Activated CD8-positive, alpha-beta T cell treated with anti-CD3 and anti-CD28 coated beads for 36 hours (primary cell): ENCODE measurements around the gene MPZL2. TPM values are rescaled to one million over a fixed set of nuclear protein-coding genes. Genes with fewer than 3 reads are reported as not detected.

Experiments used
- ATAC-seq: fragments of 200-7000 bp; cut with Tn5 transposase; one replicate; pipeline ENCODE4 v1.10.0; 2021; ENCODE audit warnings: mild to moderate bottlenecking, moderate library complexity
- CTCF ChIA-PET: fragments of 350-600 bp; sonication (Branson Sonifier 250); formaldehyde crosslinking; loops from one replicate; lab custom pipeline; 2021; ENCODE audit warnings: antibody characterized with exemption; lab: Charles Lee
- POLR2A ChIA-PET: fragments of 350-600 bp; sonication (Branson Sonifier 250); formaldehyde crosslinking; loops from one replicate; lab custom pipeline; 2021; ENCODE audit warnings: antibody characterized with exemption; lab: Charles Lee
- DNase-seq: peaks from one replicate; pipeline ENCODE4 v3.0.0-alpha.2; 2020
- H3K27ac Mint-ChIP-seq: one replicate; pipeline ENCODE4 v1.8.0; 2021; ENCODE audit warnings: mild to moderate bottlenecking, mixed read lengths
- H3K27me3 Mint-ChIP-seq: one replicate; pipeline ENCODE4 v1.8.0; 2021; ENCODE audit warnings: mixed read lengths
- H3K36me3 Mint-ChIP-seq: one replicate; pipeline ENCODE4 v1.8.0; 2021; ENCODE audit warnings: low read depth, mixed read lengths
- H3K4me1 Mint-ChIP-seq: one replicate; pipeline ENCODE4 v1.8.0; 2021; ENCODE audit warnings: low read depth, mixed read lengths
- H3K4me3 Mint-ChIP-seq: one replicate; pipeline ENCODE4 v1.8.0; 2021; ENCODE audit warnings: mild to moderate bottlenecking, moderate library complexity, mixed read lengths
- H3K9me3 Mint-ChIP-seq: one replicate; pipeline ENCODE4 v1.8.0; 2021; ENCODE audit warnings: mixed read lengths
- CTCF ChIP-seq: fragments of 200-600 bp; IDR thresholded peaks from one replicate; pipeline ENCODE4 v1.8.0; 2022; ENCODE audit warnings: antibody characterized with exemption, mild to moderate bottlenecking
- intact Hi-C: fragments of 100-400 bp; cut with micrococcal nuclease; formaldehyde crosslinking; loops from one replicate; pipeline ENCODE4 v1.10.0; 2022
- total RNA-seq, 2 experiments: library from RNA; stranded (reverse); gene quantifications; one replicate each; pipeline ENCODE4 v1.2.3, GENCODE V29; 2021

The MPZL2 gene
- total RNA-seq, 2 experiments from 2014 or later, result 26.2 to 31.0 TPM

- Mint-ChIP-seq H3K27ac (no peak overlapping the region), H3K4me3 (no peak overlapping the region), H3K27me3 (no peaks in the 10 kb centered on the region), H3K4me1 (peaks cover 38% of the 10 kb centered on the region), H3K9me3 (no peaks in the 10 kb centered on the region), H3K36me3 (peaks cover 22% of the 10 kb centered on the region)
- CTCF ChIA-PET, result interaction anchor here (0.9 to 8.6 kb wide), 7 partner anchors 15 to 94 kb away, joined by 3 to 86 read pairs (median 3); partner anchors contain the start of gene CD3E
- POLR2A ChIA-PET, result interaction anchor here (1.1 to 2.5 kb wide), 3 partner anchors 11 to 64 kb away, joined by 3 to 9 read pairs (median 3); partner anchors contain the start of gene MPZL3
- DNase-seq (no peak), ATAC-seq (no peak)
- intact Hi-C loops, result no loop called here
- TF ChIP-seq CTCF, result no peak
Measured at GRCh38 chr11:118265954-118266353, 1.9 kb upstream of the MPZL2 start.

GRCh38 chr11:118264569-118265465 lies 720 bp upstream of the MPZL2 start:
- H3K27ac Mint-ChIP-seq, result peak overlapping the region; percentile 77
- peaks cover 49% of the 10 kb centered on the region for H3K4me1 Mint-ChIP-seq
- ATAC-seq (no peak), DNase-seq (no peak)
- H3K36me3 Mint-ChIP-seq, result peaks cover 33% of the 10 kb centered on the region
- TF ChIP-seq CTCF, result no peak
- intact Hi-C loops, result no loop called here
- no peaks in the 10 kb centered on the region for H3K27me3 Mint-ChIP-seq
- H3K4me3 Mint-ChIP-seq, result peak overlapping the region; percentile 81
- ChIA-PET CTCF (interaction anchor here (0.7 to 8.6 kb wide), 15 partner anchors 8 to 93 kb away, joined by 3 to 86 read pairs (median 5); partner anchors contain the start of genes CD3E and JAML), POLR2A (interaction anchor here (0.6 to 2.5 kb wide), 10 partner anchors 9 to 63 kb away, joined by 3 to 9 read pairs (median 4); partner anchors contain the start of genes JAML and MPZL3)
- H3K9me3 Mint-ChIP-seq, result no peaks in the 10 kb centered on the region

GRCh38 chr11:118263112-118263511 lies 985 bp downstream of the MPZL2 start:
- no peak for TF ChIP-seq CTCF
- Mint-ChIP-seq H3K4me3 (peak overlapping the region; percentile 81), H3K27ac (peak overlapping the region; percentile 77), H3K27me3 (no peaks in the 10 kb centered on the region), H3K9me3 (peaks cover 10% of the 10 kb centered on the region), H3K4me1 (peaks cover 64% of the 10 kb centered on the region), H3K36me3 (peaks cover 50% of the 10 kb centered on the region)
- CTCF ChIA-PET, result interaction anchor here (1.3 to 8.6 kb wide), 9 partner anchors 8 to 110 kb away, joined by 3 to 86 read pairs (median 4); partner anchors contain the start of gene CD3E
- DNase-seq (no peak), ATAC-seq (no peak)
- intact Hi-C loops, result no loop called here
- POLR2A ChIA-PET, result interaction anchor here (1.0 to 1.4 kb wide), 3 partner anchors 24 to 37 kb away, joined by 3 to 5 read pairs (median 3); no protein-coding TSS in a partner anchor

- intact Hi-C loops, result no loop called here
Measured at GRCh38 chr11:118260353-118260752, 3.7 kb downstream of the MPZL2 start.

More at GRCh38 chr11:118260353-118260752, 3.7 kb downstream of the MPZL2 start:
- peak; percentile 65 for ATAC-seq
- no peak overlapping the region for H3K27ac Mint-ChIP-seq
- H3K27me3 Mint-ChIP-seq, result no peaks in the 10 kb centered on the region
- CTCF ChIA-PET, result interaction anchor here (1.1 to 8.6 kb wide), 17 partner anchors 9 to 91 kb away, joined by 3 to 86 read pairs (median 5); partner anchors contain the start of genes CD3E and MPZL3
- no peak for TF ChIP-seq CTCF
- H3K4me1 Mint-ChIP-seq, result peaks cover 69% of the 10 kb centered on the region
- POLR2A ChIA-PET, result interaction anchor here (0.9 to 3.1 kb wide), 6 partner anchors 8 to 54 kb away, joined by 3 to 15 read pairs (median 4); partner anchors contain the start of genes CD3E, JAML and MPZL3
- H3K36me3 Mint-ChIP-seq, result peaks cover 67% of the 10 kb centered on the region
- peaks cover 10% of the 10 kb centered on the region for H3K9me3 Mint-ChIP-seq
- DNase-seq, result peak; percentile 55
- no peak overlapping the region for H3K4me3 Mint-ChIP-seq
